ENCODE results near the gene TTC3. TPM values are rescaled to one million over a fixed set of nuclear protein-coding genes. Genes with fewer than 3 reads are reported as not detected.

TTC3 gene
- total RNA-seq, 3 donors from 2014 or later (not counting 1 experiment from before 2014, with no cell fraction given), result 83.1 to 97.4 (median 88.3) TPM

DNA sequence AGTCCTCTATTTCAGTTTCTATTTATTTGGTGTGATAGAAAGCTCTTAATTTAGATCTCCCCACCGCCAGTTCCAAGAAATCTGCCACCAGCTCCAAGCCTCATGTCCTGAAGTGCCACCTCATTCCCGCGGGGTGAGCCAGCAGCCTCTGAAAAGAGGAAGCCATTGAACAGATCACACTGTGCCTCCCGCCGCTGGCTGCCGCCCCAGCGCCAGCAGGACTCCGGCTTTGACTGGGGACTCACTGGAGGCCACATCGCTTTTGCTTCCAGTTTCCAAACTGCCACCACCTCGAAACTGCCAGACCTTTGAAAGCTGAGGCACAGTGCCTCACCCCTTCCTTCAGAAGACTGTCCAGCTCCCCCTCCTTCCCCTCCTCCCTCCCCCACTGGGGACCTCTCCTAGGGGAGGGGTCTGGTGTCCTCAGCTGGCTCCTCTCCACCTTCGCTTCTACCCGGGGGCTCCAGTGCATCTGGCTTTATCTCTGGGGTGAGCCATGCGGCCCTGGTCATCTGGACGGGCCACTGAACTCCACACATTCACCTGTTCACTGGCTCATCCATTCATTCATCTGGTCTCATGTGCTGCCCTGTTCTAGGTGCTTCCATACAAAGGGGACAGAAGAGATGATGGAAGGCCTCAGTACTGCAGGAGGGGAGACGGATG, 135.1 kb downstream of the TTC3 start:
- Histone ChIP-seq H3K4me1 (ENCODE audit: control insufficient read depth, insufficient read depth, low read length) (peaks cover 16% of the 10 kb centered on the region), H3K27me3 (ENCODE audit: control insufficient read depth, insufficient read depth, low read length) (no peaks in the 10 kb centered on the region), H3K36me3 (ENCODE audit: control insufficient read depth, insufficient read depth, low read length) (no peaks in the 10 kb centered on the region), H3K27ac (ENCODE audit: low read length) (no peak overlapping the region), H3K9me3 (ENCODE audit: control insufficient read depth, insufficient read depth, low read length) (no peaks in the 10 kb centered on the region), H3K4me3 (ENCODE audit: low read length) (no peak overlapping the region)
- Mint-ChIP-seq H3K4me3 (peak overlapping the region; percentile 58), H3K27me3 (ENCODE audit: low read depth in 2 of 2) (peaks cover 0 to 6% of the 10 kb centered on the region in 2 donors), H3K36me3 (no peaks in the 10 kb centered on the region), H3K27ac (peak overlapping the region in 1 of 2 donors; percentile 84), H3K9me3 (no peaks in the 10 kb centered on the region), H3K4me1 (peaks cover 8 to 21% of the 10 kb centered on the region in 2 donors)
- intact Hi-C loops (cut with micrococcal nuclease), result no loop called here
- TF ChIP-seq, protein P1, sequence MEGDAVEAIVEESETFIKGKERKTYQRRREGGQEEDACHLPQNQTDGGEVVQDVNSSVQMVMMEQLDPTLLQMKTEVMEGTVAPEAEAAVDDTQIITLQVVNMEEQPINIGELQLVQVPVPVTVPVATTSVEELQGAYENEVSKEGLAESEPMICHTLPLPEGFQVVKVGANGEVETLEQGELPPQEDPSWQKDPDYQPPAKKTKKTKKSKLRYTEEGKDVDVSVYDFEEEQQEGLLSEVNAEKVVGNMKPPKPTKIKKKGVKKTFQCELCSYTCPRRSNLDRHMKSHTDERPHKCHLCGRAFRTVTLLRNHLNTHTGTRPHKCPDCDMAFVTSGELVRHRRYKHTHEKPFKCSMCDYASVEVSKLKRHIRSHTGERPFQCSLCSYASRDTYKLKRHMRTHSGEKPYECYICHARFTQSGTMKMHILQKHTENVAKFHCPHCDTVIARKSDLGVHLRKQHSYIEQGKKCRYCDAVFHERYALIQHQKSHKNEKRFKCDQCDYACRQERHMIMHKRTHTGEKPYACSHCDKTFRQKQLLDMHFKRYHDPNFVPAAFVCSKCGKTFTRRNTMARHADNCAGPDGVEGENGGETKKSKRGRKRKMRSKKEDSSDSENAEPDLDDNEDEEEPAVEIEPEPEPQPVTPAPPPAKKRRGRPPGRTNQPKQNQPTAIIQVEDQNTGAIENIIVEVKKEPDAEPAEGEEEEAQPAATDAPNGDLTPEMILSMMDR (IDR thresholded peaks at IDR 0.05), result no peak
- peak in 1 of 2 donors; percentile 13 for DNase-seq
- ATAC-seq, result peak; percentile 77 to 83 (median 81)
- WGBS (ENCODE audit: insufficient coverage), result 24% methylated on average over 14 of the region's 15 CpGs

GRCh38 chr21:37208741-37209225, 135.7 kb downstream of the TTC3 start:
- Mint-ChIP-seq H3K36me3 (no peaks in the 10 kb centered on the region), H3K9me3 (no peaks in the 10 kb centered on the region), H3K4me3 (no peak overlapping the region), H3K27ac (peak overlapping the region in 1 of 2 donors; percentile 84), H3K27me3 (ENCODE audit: low read depth in 2 of 2) (peaks cover 0 to 6% of the 10 kb centered on the region in 2 donors), H3K4me1 (peaks cover 8 to 21% of the 10 kb centered on the region in 2 donors)
- WGBS (ENCODE audit: insufficient coverage), result 90% methylated on average over 15 of the region's 15 CpGs
- ATAC-seq (no peak), DNase-seq (no peak)
- intact Hi-C loops (cut with micrococcal nuclease), result no loop called here
- no peaks in the 10 kb centered on the region for H3K36me3 ChIP-seq (ENCODE audit: control insufficient read depth, insufficient read depth, low read length)
- H3K4me1 ChIP-seq (ENCODE audit: control insufficient read depth, insufficient read depth, low read length), result peaks cover 16% of the 10 kb centered on the region
- no peak overlapping the region for H3K4me3 ChIP-seq (ENCODE audit: low read length)
- H3K9me3 ChIP-seq (ENCODE audit: control insufficient read depth, insufficient read depth, low read length), result no peaks in the 10 kb centered on the region
- H3K27me3 ChIP-seq (ENCODE audit: control insufficient read depth, insufficient read depth, low read length), result no peaks in the 10 kb centered on the region
- TF ChIP-seq, protein P1 (IDR thresholded peaks at IDR 0.05), result no peak
- no peak overlapping the region for H3K27ac ChIP-seq (ENCODE audit: low read length)

GRCh38 chr21:37210130-37210529, 137.1 kb downstream of the TTC3 start:
- ATAC-seq (no peak), DNase-seq (no peak)
- no peak overlapping the region for H3K27ac Mint-ChIP-seq
- H3K36me3 Mint-ChIP-seq, result no peaks in the 10 kb centered on the region
- H3K27me3 Mint-ChIP-seq (ENCODE audit: low read depth in 2 of 2), result peaks cover 0 to 6% of the 10 kb centered on the region in 2 donors
- H3K9me3 Mint-ChIP-seq, result no peaks in the 10 kb centered on the region
- Histone ChIP-seq H3K4me1 (ENCODE audit: control insufficient read depth, insufficient read depth, low read length) (peaks cover 16% of the 10 kb centered on the region), H3K27ac (ENCODE audit: low read length) (no peak overlapping the region), H3K27me3 (ENCODE audit: control insufficient read depth, insufficient read depth, low read length) (no peaks in the 10 kb centered on the region), H3K9me3 (ENCODE audit: control insufficient read depth, insufficient read depth, low read length) (no peaks in the 10 kb centered on the region), H3K36me3 (ENCODE audit: control insufficient read depth, insufficient read depth, low read length) (no peaks in the 10 kb centered on the region), H3K4me3 (ENCODE audit: low read length) (no peak overlapping the region)
- 95% methylated on average over 7 of the region's 7 CpGs for WGBS (ENCODE audit: insufficient coverage)
- H3K4me3 Mint-ChIP-seq, result no peak overlapping the region
- intact Hi-C loops (cut with micrococcal nuclease), result no loop called here
- TF ChIP-seq, protein P1 (IDR thresholded peaks at IDR 0.05), result no peak
- H3K4me1 Mint-ChIP-seq, result peaks cover 8 to 21% of the 10 kb centered on the region in 2 donors

All from natural killer cell (primary cell).